K562 (cell line): ENCODE measurements around the gene RFT1. TPM values are rescaled to one million over a fixed set of nuclear protein-coding genes. Genes with fewer than 3 reads are reported as not detected.

Source experiments
- BACH1 ChIP-seq: fragments of 200-800 bp; sonication (Bioruptor generic); IDR thresholded peaks from 2 replicates; pipeline ENCODE4 v1.6.1; 2016; ENCODE audit warnings: missing genetic modification characterization, missing compliant biosample characterization
- ESRRB ChIP-seq: fragments of 250-450 bp; sonication (Bioruptor Pico); IDR thresholded peaks from 2 replicates; pipeline ENCODE4 v1.5.0; 2020; ENCODE audit warnings: mild to moderate bottlenecking, moderate library complexity, borderline replicate concordance
- POLR2G ChIP-seq: fragments of 200-400 bp; formaldehyde crosslinking; IDR thresholded peaks from 2 replicates; pipeline ENCODE4 v1.6.1; 2017; ENCODE audit warnings: low read depth, mild to moderate bottlenecking, antibody characterized with exemption, low read length, moderate library complexity
- POLR3G ChIP-seq: IDR thresholded peaks from 2 replicates; pipeline ENCODE4 v1.6.1; 2011; ENCODE audit not compliant: insufficient read length, insufficient replicate concordance; ENCODE audit errors: extremely low read depth
- PURB ChIP-seq: sonication (generic); formaldehyde crosslinking; IDR thresholded peaks from 2 replicates; pipeline ENCODE4 v1.9.0; 2021; ENCODE audit warnings: low read depth, mild to moderate bottlenecking, missing genetic modification reagents
- SOX6 ChIP-seq: fragments of 450-650 bp; IDR thresholded peaks from 2 replicates; pipeline ENCODE4 v1.6.1; 2014; ENCODE audit warnings: mild to moderate bottlenecking
- SP2 ChIP-seq: IDR thresholded peaks from 2 replicates; pipeline ENCODE4 v1.6.1; 2011; ENCODE audit warnings: mild to moderate bottlenecking, low read depth, low read length, moderate library complexity; ENCODE audit not compliant: poor library complexity, severe bottlenecking; ENCODE audit errors: extremely low read depth
- polyA plus RNA-seq, 8 experiments: library from polyadenylated mRNA; depleted of rRNA in 4 of 8; stranded (reverse) in 5 of 8; unstranded in 3 of 8; fragments of >200 nt; fragmentation: Nextera tagmentation in 2 of 8; fragmentation: Illumina TruSeq in 1 of 8; extraction: Ambion mirVana in 2 of 8; extraction: Trizol in 1 of 8; gene quantifications; 2 replicates each; pipeline versions ENCODE4 v1.2.1 to v1.2.3, GENCODE V29; 2011 to 2014; ENCODE audit warnings: inconsistent platforms in 1 of 8, missing spikeins in 1 of 8
- total RNA-seq, 7 experiments: library from RNA; depleted of rRNA in 6 of 7; stranded (reverse); fragments of >200 nt in 6 of 7; fragmentation: Illumina TruSeq in 2 of 7; extraction: Trizol in 2 of 7; gene quantifications; 2 replicates each; pipeline versions ENCODE4 v1.2.1 to v1.2.3, GENCODE V29; 2011 to 2021; ENCODE audit warnings: low replicate concordance in 1 of 7
- TF ChIP-seq, protein P1 (sequence below): sonication (generic); formaldehyde crosslinking; IDR thresholded peaks from 2 replicates; pipeline ENCODE4 v1.8.0; 2022; ENCODE audit warnings: mild to moderate bottlenecking, missing genetic modification reagents
- TF ChIP-seq, protein P2 (sequence below): fragments of 250-450 bp; sonication (Bioruptor Pico); IDR thresholded peaks from 2 replicates; pipeline ENCODE4 v1.4.0; 2020; ENCODE audit warnings: mild to moderate bottlenecking, moderate library complexity
- TF ChIP-seq, protein P3 (sequence below): fragments of 250-450 bp; sonication (Bioruptor Pico); IDR thresholded peaks from 2 replicates; pipeline ENCODE4 v1.8.0; 2022; ENCODE audit warnings: moderate library complexity, mild to moderate bottlenecking, inconsistent platforms

RFT1 gene
- total and polyA plus RNA-seq, 9 of the 15 experiments (the other 6 are each of a cell fraction or from before 2014, with no cell fraction given) = 4.4 to 23.8 (median 8.9) TPM

DNA sequence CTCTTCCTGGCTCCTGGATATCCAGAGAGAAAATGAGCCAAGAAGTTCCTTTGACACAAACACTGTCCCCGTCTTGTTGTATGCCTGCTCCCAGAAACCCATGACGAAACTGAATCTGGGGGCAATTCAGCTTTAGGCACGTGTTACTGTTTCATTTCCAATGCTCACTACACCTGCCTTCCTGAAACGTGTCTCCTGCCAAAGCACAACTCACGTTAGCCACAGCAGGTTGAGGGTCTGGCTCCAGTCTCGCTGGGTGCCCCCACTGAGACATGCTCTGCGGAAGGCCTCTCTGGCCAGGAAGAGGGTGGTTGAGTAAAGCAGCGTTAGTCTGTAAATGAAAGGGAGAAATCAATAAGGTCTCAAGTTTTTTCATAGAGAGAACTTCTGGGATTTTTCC, 6.7 kb downstream of the RFT1 start (continued):
- TF ChIP-seq BACH1 (tag) = no peak
- no peak for TF ChIP-seq POLR2G
- TF ChIP-seq, protein P1, sequence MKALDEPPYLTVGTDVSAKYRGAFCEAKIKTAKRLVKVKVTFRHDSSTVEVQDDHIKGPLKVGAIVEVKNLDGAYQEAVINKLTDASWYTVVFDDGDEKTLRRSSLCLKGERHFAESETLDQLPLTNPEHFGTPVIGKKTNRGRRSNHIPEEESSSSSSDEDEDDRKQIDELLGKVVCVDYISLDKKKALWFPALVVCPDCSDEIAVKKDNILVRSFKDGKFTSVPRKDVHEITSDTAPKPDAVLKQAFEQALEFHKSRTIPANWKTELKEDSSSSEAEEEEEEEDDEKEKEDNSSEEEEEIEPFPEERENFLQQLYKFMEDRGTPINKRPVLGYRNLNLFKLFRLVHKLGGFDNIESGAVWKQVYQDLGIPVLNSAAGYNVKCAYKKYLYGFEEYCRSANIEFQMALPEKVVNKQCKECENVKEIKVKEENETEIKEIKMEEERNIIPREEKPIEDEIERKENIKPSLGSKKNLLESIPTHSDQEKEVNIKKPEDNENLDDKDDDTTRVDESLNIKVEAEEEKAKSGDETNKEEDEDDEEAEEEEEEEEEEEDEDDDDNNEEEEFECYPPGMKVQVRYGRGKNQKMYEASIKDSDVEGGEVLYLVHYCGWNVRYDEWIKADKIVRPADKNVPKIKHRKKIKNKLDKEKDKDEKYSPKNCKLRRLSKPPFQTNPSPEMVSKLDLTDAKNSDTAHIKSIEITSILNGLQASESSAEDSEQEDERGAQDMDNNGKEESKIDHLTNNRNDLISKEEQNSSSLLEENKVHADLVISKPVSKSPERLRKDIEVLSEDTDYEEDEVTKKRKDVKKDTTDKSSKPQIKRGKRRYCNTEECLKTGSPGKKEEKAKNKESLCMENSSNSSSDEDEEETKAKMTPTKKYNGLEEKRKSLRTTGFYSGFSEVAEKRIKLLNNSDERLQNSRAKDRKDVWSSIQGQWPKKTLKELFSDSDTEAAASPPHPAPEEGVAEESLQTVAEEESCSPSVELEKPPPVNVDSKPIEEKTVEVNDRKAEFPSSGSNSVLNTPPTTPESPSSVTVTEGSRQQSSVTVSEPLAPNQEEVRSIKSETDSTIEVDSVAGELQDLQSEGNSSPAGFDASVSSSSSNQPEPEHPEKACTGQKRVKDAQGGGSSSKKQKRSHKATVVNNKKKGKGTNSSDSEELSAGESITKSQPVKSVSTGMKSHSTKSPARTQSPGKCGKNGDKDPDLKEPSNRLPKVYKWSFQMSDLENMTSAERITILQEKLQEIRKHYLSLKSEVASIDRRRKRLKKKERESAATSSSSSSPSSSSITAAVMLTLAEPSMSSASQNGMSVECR = no peak
- no peak for TF ChIP-seq ESRRB
- TF ChIP-seq, protein P2, sequence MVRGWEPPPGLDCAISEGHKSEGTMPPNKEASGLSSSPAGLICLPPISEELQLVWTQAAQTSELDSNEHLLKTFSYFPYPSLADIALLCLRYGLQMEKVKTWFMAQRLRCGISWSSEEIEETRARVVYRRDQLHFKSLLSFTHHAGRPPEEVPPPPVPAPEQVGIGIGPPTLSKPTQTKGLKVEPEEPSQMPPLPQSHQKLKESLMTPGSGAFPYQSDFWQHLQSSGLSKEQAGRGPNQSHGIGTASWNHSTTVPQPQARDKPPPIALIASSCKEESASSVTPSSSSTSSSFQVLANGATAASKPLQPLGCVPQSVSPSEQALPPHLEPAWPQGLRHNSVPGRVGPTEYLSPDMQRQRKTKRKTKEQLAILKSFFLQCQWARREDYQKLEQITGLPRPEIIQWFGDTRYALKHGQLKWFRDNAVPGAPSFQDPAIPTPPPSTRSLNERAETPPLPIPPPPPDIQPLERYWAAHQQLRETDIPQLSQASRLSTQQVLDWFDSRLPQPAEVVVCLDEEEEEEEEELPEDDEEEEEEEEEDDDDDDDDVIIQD (CRISPR knock-in tag) = no peak
- TF ChIP-seq, protein P3, sequence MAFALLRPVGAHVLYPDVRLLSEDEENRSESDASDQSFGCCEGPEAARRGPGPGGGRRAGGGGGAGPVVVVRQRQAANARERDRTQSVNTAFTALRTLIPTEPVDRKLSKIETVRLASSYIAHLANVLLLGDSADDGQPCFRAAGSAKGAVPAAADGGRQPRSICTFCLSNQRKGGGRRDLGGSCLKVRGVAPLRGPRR (CRISPR knock-in tag) = no peak
- no peak for TF ChIP-seq SOX6
- TF ChIP-seq PURB (CRISPR knock-in tag) = no peak
- no peak for TF ChIP-seq SP2
- no peak for TF ChIP-seq POLR3G
